HG03135 (cell line): ENCODE measurements around the gene PGBD4.
"Not testable (repeated sequence)": the region's sequence is repeated elsewhere in the genome, so short reads cannot be mapped to it uniquely, and the experiment has no call there.

Experiments used
- ATAC-seq: cut with Tn5 transposase; IDR thresholded peaks from one replicate; pipeline ENCODE4 v1.9.1; 2021; ENCODE audit warnings: mild to moderate bottlenecking, moderate library complexity; ENCODE audit not compliant: unreplicated experiment

PGBD4 gene

DNA sequence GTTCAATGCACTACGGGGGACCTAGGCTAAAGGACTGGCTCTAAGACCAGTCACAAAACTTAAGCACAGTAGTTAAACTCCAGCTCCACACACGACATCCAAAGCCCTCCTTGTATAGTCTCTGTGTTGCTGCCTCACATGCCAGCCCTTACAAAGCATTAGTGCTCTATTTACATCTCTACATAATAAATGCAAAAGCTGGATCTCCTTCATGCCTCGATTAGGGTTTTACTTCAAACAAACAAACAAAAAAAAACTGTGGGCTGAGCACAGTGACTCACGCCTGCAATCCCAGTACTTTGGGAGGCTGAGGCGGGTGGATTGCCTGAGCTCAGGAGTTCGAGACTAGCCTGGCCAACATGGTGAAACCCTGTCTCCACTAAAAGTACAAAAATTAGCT is 9.6 kb downstream of the PGBD4 start:
- no peak for ATAC-seq

DNA sequence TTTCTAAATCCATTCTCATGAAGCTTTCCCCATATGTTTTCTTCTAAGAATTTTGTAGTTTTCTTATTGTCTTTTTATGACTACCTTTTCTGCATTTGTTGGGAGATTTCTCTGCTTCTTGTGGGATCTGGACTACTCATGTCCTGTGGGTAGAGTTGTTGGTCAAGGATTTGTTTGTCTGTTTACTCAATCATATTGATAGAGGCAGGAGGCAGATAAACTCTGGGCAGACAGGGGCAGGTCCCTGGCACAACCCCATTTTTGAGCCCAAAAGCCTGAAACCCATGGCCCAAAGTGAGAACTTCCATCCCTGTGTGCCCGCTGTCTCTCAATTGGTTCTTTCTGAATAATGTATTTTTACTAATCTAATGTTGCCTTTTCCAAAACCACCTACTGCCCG is 12.3 kb downstream of the PGBD4 start:
- no peak for ATAC-seq

DNA sequence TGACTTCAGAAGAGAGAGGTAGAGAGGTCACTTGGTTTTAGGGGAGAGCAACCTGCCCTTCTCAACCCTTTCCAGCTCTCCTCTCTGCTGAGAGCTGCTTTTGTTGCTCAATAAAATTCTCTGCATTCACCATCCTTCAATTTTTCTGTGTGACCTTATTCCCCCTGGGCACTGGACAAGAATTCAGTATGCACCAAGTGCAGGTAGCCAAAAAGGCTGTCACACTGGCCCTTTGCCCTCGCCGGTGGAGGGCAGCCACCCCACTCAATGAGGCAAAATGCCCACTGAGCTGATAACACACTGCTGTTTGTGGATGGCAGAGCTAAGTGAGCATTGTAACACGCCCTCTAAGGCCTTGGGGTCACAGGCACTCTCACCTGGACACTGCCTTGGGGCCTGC is 12.9 kb downstream of the PGBD4 start:
- ATAC-seq, result no peak

GRCh38 chr15:34116620-34117019 is 14.7 kb downstream of the PGBD4 start:
- ATAC-seq, result no peak

GRCh38 chr15:34119291-34119690 is 17.4 kb downstream of the PGBD4 start:
- no peak for ATAC-seq

GRCh38 chr15:34120420-34120819 is 18.5 kb downstream of the PGBD4 start:
- not testable (repeated sequence) for ATAC-seq

GRCh38 chr15:34121786-34122185 is 19.9 kb downstream of the PGBD4 start:
- not testable (repeated sequence) for ATAC-seq

- no peak for ATAC-seq
Observed at GRCh38 chr15:34122771-34123183, 20.9 kb downstream of the PGBD4 start.

GRCh38 chr15:34124651-34125050 is 22.8 kb downstream of the PGBD4 start:
- ATAC-seq, result no peak

DNA sequence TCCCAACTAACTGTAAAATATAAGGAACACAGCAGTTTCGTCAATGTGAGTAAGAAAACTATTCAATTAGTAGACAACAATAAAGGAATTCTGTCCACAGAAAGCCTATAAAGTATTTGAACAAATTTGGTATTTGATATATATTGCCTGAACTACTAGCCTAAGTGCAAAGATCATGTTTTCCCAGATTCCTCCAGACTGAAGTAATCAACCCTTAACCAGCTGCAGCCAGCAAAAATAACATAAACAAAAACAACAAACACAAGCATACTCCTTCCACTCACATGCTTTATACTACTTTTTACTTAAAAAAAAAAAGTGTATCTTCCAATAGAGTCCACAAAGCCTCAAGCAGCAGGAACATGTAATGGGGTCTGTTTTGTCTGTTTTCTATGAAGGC is 24.1 kb downstream of the PGBD4 start:
- ATAC-seq, result no peak

DNA sequence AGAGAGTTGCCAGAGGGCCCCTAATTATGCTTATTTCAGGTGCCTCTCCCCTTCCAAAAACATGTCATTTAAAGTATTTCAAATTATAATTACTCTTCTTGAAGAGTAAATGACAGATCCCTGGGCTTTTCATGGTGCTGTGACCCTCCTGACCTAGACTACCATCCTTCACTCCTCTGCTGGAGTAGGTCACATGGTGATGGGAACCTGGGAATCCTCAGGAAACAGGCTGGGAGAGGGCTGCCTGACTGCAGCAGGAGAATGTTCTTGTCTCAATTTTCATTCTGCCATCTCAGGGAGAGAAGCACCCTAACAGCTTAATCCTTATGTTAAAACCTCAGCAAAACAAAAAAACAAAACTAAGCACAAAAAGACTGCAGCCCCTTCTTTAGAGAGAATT is 24.6 kb downstream of the PGBD4 start:
- ATAC-seq, result no peak

- no peak for ATAC-seq
Observed at GRCh38 chr15:34128898-34129297, 27.0 kb downstream of the PGBD4 start.

DNA sequence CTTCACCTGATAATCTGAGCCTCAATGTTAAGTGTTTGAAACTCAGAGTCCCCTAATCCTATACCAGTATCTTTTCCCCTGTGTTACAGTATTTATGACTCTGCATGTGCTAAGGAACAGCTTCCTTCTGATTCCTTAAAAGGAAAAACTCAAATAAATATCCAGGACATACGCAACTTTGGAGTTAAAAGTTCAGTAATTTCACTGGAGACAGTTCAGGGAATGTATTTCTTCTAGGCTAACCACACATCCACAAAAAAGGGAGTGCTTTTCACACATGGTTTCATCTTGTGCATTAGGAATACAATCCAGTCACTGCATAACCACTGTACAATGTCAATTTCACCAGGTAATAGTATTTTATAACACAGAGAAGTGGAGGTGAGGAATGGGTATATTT is 31.0 kb downstream of the PGBD4 start:
- ATAC-seq, result no peak

GRCh38 chr15:34133511-34133910 is 31.6 kb downstream of the PGBD4 start:
- ATAC-seq, result no peak

DNA sequence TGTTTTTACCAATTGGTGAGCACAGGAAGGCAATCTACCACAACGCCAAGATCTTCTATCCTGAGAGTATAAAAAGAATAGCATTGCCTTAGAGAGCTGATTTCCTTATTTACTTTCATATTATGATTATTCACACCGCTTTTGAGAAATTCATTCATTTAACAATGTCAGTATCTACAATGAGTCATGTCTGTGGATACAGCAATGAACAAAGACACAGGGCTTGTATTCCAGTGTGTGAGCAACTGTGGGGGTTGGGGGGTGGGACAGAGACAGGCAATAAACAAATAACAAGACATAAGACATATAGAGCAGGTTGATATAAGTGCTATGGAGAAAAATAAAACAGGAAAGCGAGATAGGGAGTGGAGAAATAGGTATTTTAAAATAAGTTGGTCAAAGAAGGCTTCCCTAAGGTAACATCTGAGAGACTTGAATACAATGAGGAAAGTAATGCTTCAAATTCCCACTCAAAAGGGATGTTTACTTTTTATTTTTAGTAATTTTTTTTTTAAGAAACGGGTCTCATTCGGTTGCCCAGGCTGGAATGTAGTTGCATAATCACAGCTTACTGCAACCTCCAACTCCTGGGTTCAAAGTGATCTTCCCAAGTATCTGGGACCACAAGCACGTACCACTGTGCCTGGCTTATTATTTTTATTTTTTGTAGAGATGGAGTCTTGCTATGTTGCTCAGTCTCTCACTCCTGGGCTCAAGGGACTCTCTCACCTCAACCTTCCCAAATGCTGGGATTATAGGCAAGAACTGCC is 45.7 kb downstream of the PGBD4 start:
- no peak for ATAC-seq

- no peak for ATAC-seq
Observed at GRCh38 chr15:34154725-34155204, 52.9 kb downstream of the PGBD4 start.

DNA sequence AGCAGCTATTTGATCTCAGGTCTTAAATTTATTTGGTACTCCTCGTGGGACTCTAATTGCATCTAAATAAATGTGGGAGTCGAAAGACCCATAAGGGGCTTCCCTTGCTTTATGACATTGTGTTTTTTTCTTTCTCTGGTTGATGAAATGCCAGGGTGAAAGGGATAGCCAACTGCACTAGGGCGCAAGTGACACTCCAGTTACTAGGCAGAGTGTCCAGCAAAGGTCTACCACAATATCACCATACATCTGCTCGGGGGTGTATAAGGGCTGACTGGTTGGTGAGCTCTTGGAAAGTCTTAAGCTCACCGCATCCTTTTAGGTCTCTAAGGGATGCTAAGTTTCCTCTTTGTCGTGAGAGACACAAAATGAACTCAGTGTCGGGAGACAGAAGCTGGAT is 54.0 kb downstream of the PGBD4 start:
- ATAC-seq, result no peak
